Measurements from ENCODE around the gene COL4A6. TPM values are rescaled to one million over a fixed set of nuclear protein-coding genes. Genes with fewer than 3 reads are reported as not detected.

The COL4A6 gene
- total and polyA plus RNA-seq, 4 donors = under 0.01 to 0.09 (median 0.07) TPM; not detected in 1

GRCh38 chrX:108127152-108127551 is 311.1 kb downstream of the COL4A6 start:
- no peak overlapping the region for H3K27ac ChIP-seq (ENCODE audit: low read depth in 1 of 2, low read length in 2 of 2)
- no peak for TF ChIP-seq TAF1 (conservative IDR thresholded peaks at IDR 0.05)
- TF ChIP-seq, protein P1, sequence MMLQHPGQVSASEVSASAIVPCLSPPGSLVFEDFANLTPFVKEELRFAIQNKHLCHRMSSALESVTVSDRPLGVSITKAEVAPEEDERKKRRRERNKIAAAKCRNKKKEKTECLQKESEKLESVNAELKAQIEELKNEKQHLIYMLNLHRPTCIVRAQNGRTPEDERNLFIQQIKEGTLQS (IDR thresholded peaks at IDR 0.05) = no peak
- TF ChIP-seq RAD21 (IDR thresholded peaks at IDR 0.05) = no peak
- TF ChIP-seq HNF4A (conservative IDR thresholded peaks at IDR 0.05) = no peak
- TF ChIP-seq RXRA (IDR thresholded peaks at IDR 0.05) = no peak
- no peak for TF ChIP-seq JUND (IDR thresholded peaks at IDR 0.05)
- TF ChIP-seq YY1 (IDR thresholded peaks at IDR 0.05) = no peak
- no peak for TF ChIP-seq ZBTB33 (IDR thresholded peaks at IDR 0.05)
- no peak for TF ChIP-seq NR2F2 (IDR thresholded peaks at IDR 0.05)
- no peak for TF ChIP-seq FOXA2 (IDR thresholded peaks at IDR 0.05)
- no peak for TF ChIP-seq GABPA (IDR thresholded peaks at IDR 0.05 in 1 of 2, conservative IDR thresholded peaks at IDR 0.05 in 1 of 2)
- no peak for TF ChIP-seq REST (IDR thresholded peaks at IDR 0.05)
- WGBS = 96% methylated on average over 4 of the region's 4 CpGs

GRCh38 chrX:108126661-108127060 is 311.6 kb downstream of the COL4A6 start:
- H3K9me3 ChIP-seq (ENCODE audit: control insufficient read depth in 4 of 4, low read length in 3 of 4) = no peaks in the 10 kb centered on the region
- no peaks in the 10 kb centered on the region for H3K27me3 ChIP-seq (ENCODE audit: control insufficient read depth in 4 of 4, insufficient read depth in 4 of 4, low read length in 3 of 4)
- no peaks in the 10 kb centered on the region for H3K4me1 ChIP-seq (ENCODE audit: control insufficient read depth in 4 of 4, insufficient read depth in 4 of 4, low read length in 3 of 4)
- peaks cover 0 to 4% (median 2%) of the 10 kb centered on the region in 4 donors for H3K36me3 ChIP-seq (ENCODE audit: control insufficient read depth in 4 of 4, insufficient read depth in 3 of 4, low read depth in 1 of 4, low read length in 3 of 4)
- H3K4me3 ChIP-seq (ENCODE audit: low read depth in 1 of 3, low read length in 3 of 3) = no peak overlapping the region
- DNase-seq (ENCODE audit: low spot score) = no peak
- H3K27ac ChIP-seq (ENCODE audit: low read depth in 1 of 2, low read length in 2 of 2) = no peak overlapping the region
- WGBS = 79% methylated on average over 2 of the region's 2 CpGs
- H3K9ac ChIP-seq (ENCODE audit: low read depth in 1 of 2, low read length in 2 of 2) = no peak overlapping the region
- TF ChIP-seq TAF1 (conservative IDR thresholded peaks at IDR 0.05) = no peak
- TF ChIP-seq GABPA (IDR thresholded peaks at IDR 0.05 in 1 of 2, conservative IDR thresholded peaks at IDR 0.05 in 1 of 2) = no peak
- TF ChIP-seq RAD21 (IDR thresholded peaks at IDR 0.05) = no peak
- TF ChIP-seq FOXA2 (IDR thresholded peaks at IDR 0.05) = no peak
- TF ChIP-seq EGR1 (IDR thresholded peaks at IDR 0.05; ENCODE audit: low read depth in 2 of 2) = no peak
- TF ChIP-seq YY1 (IDR thresholded peaks at IDR 0.05) = no peak
- no peak for TF ChIP-seq ZBTB33 (IDR thresholded peaks at IDR 0.05)
- TF ChIP-seq, protein P1 (IDR thresholded peaks at IDR 0.05) = no peak
- TF ChIP-seq, protein P2, sequence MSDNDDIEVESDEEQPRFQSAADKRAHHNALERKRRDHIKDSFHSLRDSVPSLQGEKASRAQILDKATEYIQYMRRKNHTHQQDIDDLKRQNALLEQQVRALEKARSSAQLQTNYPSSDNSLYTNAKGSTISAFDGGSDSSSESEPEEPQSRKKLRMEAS (IDR thresholded peaks at IDR 0.05) = no peak
- no peak for TF ChIP-seq RXRA (IDR thresholded peaks at IDR 0.05)
- TF ChIP-seq HNF4G (IDR thresholded peaks at IDR 0.05) = no peak
- TF ChIP-seq HNF4A (conservative IDR thresholded peaks at IDR 0.05) = no peak
- no peak for TF ChIP-seq REST (IDR thresholded peaks at IDR 0.05)
- TF ChIP-seq, protein P3, sequence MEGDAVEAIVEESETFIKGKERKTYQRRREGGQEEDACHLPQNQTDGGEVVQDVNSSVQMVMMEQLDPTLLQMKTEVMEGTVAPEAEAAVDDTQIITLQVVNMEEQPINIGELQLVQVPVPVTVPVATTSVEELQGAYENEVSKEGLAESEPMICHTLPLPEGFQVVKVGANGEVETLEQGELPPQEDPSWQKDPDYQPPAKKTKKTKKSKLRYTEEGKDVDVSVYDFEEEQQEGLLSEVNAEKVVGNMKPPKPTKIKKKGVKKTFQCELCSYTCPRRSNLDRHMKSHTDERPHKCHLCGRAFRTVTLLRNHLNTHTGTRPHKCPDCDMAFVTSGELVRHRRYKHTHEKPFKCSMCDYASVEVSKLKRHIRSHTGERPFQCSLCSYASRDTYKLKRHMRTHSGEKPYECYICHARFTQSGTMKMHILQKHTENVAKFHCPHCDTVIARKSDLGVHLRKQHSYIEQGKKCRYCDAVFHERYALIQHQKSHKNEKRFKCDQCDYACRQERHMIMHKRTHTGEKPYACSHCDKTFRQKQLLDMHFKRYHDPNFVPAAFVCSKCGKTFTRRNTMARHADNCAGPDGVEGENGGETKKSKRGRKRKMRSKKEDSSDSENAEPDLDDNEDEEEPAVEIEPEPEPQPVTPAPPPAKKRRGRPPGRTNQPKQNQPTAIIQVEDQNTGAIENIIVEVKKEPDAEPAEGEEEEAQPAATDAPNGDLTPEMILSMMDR (IDR thresholded peaks at IDR 0.05; ENCODE audit: low read depth, low read length, missing input control) = no peak
- no peak for TF ChIP-seq NR2F2 (IDR thresholded peaks at IDR 0.05)
- TF ChIP-seq FOXA1 (IDR thresholded peaks at IDR 0.05) = no peak

More at GRCh38 chrX:108127152-108127551, 311.1 kb downstream of the COL4A6 start:
- Histone ChIP-seq H3K27me3 (ENCODE audit: control insufficient read depth in 4 of 4, insufficient read depth in 4 of 4, low read length in 3 of 4) (no peaks in the 10 kb centered on the region), H3K36me3 (ENCODE audit: control insufficient read depth in 4 of 4, insufficient read depth in 3 of 4, low read depth in 1 of 4, low read length in 3 of 4) (peaks cover 0 to 4% (median 2%) of the 10 kb centered on the region in 4 donors), H3K9me3 (ENCODE audit: control insufficient read depth in 4 of 4, low read length in 3 of 4) (no peaks in the 10 kb centered on the region), H3K4me1 (ENCODE audit: control insufficient read depth in 4 of 4, insufficient read depth in 4 of 4, low read length in 3 of 4) (no peaks in the 10 kb centered on the region), H3K9ac (ENCODE audit: low read depth in 1 of 2, low read length in 2 of 2) (no peak overlapping the region), H3K4me3 (ENCODE audit: low read depth in 1 of 3, low read length in 3 of 3) (no peak overlapping the region)
- no peak for DNase-seq (ENCODE audit: low spot score)
